Stimulated activated CD8-positive, alpha-beta memory T cell treated with anti-CD3 and anti-CD28 coated beads, Interleukin-15, amount 100 ng/mL, for 24 hours (primary cell): ENCODE measurements around the gene ST3GAL3.
"Not testable (repeated sequence)": the region's sequence is repeated elsewhere in the genome, so short reads cannot be mapped to it uniquely, and the experiment has no call there.

Experiments used
- DNase-seq: peaks from one replicate; pipeline ENCODE4 v3.0.0-alpha.2; 2020; ENCODE audit warnings: low read depth

ST3GAL3 gene

DNA sequence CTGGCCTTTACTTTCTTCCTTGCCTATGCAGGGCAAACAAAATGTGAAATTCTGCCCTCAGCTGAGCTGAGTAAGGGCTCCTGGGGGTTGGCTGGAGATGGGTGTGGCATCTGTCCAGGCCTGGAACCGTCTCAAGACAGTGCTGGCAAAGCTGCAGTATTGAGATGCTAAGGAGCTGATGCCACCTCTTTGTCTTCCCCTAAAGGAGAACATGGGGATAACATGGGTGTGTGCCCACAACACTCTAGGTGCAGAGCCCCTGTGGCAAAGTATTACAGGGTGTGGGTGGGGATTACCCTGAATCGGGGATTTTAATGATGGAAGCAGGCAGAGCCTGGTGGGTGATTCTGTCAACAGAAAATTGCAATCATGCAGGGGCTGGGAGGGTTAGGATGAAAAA is 2.5 kb upstream of the ST3GAL3 start:
- DNase-seq, result no peak

DNA sequence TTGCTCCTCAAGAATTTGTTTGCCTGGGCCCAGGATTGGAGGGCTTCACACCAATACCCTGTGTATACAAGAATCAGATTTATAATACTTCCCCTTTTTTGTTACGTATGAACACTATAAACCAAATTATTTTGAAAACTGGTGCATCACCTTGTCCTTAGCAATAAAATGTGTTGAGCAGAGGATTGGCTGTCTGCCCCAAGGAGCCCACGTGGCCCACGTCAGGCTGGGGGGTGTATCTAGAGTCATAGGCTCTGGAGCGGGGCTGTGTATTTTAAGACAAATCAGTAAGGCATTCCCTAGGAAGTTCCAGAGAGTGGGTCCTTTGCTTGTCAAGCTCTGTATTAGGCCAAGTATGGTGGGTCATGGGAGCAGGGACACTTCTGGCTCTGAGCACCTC is 2.0 kb upstream of the ST3GAL3 start:
- DNase-seq, result no peak

DNA sequence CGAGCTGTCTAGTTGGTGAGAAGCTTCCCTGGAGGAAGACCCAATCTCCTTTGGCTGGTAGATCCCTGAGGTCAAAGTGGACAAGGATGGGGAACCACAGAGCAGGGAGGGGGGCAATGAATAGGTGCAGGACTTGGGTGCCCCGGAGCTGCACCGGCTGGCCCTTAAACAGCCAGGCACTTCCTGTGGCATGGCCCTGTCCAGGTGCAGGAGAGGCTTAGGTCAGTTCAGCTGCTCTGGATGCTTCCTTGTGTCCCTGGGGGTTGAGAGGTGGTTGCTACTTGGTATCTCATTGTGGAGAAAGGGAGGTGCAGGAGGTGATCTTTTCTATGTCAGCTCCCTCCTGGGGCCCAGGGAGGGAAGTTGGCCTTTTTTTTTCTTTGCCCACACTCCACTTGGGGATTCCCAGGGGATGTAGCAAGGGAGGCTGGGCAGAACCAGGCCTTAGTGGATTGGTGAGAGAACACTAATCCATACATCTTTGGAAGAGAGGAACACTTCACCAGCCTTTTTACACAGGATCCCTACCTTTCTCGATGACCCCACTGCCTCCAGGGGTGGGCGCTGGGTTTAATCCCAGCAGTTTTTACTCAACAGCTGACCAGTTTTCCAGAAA is 1.2 kb upstream of the ST3GAL3 start:
- DNase-seq, result no peak

DNA sequence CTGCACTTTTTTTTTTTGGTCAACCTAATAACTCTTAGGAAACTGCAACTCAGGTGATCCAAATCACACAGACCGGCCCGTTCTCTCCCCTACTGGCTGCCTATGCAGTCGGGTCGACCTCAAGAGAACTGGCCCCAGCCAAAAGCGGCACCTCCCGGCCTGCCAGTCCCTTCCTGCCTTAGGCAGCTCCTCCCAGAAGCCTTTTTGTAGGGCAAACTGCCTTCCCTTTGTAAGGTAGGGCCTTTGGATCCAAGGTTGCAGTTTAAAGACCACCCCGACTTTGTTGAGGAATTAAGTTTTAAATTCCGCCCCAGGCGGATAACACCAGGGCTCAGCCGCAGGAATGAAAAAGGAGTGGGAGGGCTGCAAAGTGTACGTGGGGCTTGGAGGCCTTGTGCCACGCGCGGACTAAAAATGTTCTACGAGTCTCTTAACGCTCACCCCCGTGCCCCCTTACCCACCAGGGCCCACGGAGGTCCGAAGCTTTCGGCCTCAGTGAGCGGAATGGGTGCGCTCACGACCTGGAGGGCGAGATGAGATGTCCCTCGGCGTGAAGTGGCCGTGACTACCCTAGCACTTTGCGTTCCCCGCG is 642 bp upstream of the ST3GAL3 start:
- DNase-seq, result no peak

DNA sequence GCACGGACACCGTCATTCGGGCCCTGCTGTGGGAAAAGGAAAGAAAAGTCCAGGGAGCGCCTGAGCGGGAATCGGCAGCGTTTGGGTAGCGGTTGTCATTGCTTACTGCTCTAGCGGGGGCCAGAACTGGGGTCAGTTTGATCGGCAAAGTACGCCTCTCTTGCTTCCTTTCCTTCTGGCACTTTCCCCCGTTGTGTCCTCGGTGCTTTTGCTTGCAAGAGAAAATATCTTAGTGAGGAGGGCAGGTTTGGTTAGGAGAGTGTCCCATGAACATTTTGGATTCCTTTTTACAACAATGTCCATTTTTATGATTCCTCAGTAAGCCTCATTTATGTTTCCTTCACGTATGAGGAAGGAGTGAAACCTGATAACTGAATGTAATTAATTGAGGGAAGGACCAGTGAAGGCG is 670 bp downstream of the ST3GAL3 start:
- DNase-seq, result no peak

DNA sequence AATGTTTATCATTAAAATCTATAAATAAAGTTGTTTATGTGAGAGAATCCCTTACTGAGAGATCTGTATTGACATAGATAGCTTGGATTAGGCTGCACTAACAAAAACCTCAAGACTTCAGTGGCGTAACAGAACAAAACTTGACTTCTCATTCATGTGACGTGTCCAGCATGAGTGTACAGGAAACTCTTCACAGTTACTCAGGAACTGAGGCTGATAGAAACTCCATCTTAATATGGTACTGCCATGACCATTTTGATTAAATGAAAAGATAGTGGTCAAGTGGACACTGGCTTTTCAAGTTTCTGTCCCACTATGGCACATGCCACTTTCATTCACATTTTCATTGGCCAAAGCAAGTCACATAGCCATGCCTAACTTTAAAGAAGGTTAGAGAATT is 3.7 kb downstream of the ST3GAL3 start:
- no peak for DNase-seq

DNA sequence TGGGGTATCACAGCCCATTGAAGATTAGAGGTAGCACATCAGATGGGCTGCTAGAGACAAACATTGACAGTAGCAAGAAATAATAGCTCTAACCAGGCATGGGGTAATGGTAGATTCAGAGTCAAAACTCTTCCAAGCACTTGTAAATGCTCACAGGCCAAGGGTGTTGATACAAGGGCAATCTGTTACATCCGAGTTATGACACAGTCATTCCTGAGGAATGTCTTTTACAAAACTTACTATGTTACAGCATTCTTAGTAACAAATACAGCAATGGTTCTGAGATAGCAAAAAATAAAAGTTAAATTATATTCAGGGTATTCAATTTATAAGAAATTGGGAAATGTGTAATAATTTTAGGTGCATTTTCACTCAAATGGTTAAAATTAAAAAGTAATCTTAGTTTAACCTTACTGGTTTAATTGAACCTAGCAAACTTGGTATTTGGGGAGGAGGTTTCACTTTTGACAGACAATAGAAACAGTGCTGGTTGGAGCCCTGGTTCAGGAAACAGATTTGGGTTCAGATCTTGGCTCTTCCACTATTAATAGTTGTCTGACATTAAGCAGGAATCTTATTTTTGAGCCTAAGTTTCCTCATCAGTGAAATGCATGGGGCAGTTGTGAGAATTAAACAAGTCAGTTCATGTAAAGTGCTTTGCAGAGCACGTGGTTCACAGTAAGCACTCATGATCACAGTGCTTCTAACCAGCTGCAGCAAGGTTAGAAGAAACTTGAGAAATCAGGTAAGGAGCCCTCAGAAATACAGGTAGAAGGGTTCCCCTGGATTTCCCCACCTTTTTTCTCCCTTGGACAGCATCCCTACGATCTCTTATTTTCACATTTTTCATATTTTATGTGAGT is 4.4 kb downstream of the ST3GAL3 start:
- DNase-seq, result no peak

DNA sequence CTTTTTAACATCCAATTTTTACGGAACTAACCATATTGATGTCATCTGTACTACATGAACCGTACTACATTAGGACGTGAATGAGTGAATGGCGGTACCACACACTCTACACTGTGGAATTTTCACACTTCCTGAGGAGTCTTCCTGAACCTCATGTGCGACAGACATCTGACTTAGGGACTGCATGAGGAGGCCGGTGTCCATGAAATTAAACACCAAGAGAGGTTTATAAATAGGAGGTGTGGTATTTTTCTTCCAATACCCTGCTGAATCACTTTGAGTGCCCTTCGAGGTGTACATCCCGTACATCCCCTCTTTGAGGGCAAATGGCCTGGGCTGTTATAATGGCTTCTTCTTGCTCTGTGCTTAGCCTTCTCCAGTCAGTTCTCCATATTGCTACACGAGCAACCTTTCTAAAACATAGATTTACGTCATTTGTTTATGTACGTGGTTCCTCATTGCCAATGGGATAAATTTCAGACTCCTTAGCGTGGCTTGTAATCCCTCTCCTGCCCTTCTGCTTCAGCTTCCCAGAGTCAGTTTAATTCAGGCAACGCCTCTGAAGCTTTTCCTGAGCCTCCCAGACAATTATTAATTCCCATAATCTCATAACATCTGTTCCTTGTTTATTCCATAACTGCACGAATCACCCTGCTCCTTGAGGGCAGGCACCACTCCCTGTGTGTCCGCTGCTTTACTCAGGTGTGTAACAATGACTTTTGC is 9.4 kb downstream of the ST3GAL3 start:
- no peak for DNase-seq

DNA sequence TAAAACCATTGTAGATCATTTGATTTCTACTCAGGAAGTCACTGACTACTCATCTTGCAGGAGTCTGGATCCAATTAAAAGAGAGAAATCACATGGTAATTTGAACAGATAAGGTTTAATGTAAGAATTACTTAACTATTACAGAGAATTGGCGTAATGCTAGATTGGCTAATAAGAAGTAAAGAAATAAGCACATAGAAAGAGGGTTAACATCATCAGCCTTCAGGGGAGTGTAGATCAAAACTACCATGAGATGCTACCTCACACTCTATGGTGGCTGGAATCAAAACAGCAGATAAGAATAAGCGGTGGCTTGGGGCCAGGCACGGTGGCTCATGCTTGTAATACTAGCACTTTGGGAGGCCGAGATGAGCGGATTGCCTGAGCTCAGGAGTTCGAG is 11.7 kb downstream of the ST3GAL3 start:
- no peak for DNase-seq

DNA sequence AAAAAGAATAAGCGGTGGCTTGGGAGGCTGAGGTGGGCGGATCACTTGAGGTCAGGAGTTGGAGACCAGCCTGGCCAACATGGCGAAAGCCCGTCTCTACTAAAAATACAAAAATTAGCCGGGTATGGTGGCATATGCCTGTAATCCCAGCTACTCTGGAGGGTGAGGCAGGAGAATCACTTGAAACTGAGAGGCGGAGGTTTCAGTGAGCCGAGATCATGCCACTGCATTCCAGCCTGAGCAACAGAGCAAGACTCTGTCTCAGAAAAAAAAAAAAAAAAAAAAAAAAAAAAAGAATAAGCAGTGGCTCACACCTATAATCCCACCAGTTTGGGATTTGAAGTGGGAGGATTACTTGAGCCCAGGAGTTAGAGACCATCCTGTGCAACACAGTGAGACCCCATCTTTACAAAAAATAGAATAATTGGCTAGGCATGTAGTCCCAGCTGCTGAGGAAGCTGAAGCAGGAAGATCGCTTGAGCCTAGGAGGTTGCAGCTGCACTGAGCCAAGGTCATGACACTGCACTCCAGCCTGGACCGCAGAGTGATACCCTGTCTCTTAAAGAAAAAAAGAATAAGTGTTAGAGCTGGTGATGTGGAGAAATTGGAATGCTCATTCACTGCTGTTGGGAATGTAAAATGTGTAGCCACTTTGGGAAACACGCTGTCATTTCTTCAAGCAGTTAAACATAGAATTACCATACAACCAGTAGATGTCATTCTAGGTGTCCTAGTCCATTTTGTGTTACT is 12.5 kb downstream of the ST3GAL3 start:
- not testable (repeated sequence) for DNase-seq

DNA sequence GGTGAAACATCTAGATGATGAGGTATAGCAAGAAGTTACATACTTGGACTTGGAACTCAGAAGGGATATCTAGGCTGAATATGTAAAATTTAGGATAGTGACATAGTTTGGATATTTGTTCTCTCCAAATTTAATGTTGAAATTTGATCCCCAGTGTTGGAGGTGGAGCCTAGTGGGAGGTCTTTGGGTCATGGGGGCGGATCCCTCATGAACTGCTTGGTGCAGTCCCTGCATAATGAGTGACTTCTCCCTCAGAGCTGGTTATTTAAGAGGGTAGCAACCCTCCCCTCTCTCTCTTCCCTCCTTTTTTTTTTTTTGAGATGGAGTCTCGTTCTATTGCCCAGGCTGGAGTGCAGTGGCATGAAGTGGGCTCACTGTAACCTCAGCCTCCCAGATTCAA is 15.5 kb downstream of the ST3GAL3 start:
- DNase-seq, result no peak

DNA sequence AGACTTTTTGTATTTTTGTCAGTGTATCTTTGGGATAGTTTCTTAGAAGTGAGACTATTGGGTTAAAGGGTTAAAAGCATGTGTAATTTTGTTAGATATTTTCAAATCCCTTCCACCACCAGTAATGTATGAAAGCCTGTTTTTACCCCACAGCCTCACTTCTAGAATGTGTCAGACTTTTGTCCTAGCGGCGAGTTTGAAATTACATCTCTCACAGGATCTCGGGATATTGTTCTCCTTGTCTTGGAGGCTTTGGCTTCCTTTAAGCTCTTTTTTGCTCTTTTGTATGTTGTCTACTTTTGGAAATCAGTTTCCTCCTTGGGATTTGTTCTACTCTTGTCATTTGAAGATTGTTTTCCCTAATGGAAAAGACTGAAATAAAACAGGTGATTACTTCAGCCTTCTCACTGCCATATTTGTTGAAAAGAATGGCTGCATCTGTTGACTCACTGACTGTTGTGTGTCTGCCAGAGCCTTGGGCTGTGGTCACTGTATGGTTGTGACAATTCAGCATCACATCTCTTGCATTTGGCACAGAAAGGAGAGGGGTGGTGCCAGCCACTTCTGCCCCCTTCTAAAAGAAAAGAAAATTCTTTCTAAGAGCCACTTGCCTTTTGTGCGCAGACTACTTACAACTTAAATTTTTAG is 22.6 kb downstream of the ST3GAL3 start:
- no peak for DNase-seq

DNA sequence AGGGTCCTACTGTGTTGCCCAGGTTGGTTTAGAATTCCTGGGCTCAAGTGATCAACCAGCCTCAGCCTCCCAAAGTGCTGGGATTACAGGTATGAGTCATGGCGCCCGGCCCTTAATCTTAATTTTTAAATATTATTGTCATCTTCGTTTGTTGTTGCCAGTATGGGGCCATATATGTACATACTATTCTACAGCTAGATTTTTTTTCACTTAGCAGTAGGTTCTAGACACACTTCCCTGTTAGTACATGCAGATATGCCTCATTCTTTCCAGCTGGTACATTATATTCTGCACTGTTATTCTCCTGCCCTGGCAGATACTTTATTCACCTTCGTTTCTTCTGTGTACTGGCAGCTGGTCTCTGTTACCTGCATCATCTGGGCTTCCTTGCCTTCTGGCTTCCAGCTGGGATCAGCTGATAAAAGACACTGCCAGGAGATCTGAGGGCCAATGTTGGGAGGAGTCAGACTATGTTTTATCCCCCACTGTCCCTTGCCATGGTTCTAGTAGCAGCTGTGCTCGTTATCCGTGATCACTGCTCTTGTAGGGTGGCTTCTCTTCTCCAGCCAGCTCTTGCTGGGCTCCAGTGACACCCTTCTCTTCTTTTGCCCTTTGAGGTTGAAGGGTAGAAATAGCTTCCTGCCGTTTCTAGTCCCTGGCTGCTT is 24.7 kb downstream of the ST3GAL3 start:
- DNase-seq, result no peak

DNA sequence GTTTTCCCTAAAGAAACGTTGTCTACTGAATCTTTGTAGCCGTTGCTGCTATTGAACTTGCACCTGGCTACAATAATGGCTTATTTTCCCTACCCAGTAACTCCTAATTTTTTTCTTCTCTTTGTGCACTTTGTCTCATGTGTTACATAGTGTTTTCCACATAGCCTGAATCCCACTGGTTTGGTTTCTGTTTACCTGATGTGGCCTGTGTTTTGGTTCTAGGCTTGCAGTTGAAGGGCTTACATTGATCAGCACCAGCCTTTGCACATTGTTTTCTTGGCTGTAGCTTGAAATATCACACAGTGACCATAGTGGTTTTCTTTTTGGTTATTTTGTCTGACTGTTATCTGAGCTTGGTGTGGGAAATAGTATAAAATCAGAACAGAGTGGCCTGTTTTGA is 29.5 kb downstream of the ST3GAL3 start:
- no peak for DNase-seq

DNA sequence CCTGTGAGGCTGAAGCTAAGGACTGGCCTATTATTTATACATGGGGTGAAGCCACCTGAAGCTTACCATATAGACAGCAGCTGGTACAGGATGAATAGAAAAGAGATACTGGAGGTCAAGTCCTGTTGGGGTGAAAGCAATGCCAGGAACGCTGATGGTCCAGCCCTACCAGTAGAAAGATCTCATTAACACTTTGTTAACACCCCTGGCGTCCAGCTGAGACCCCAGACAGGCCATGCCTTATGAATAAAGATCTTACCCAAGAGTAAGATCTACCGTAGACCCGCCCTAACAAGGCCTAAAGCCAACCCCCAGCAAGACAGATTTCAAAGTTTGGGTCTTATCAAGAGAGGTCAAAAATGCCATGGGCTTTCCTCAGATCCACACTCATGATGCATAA is 34.7 kb downstream of the ST3GAL3 start:
- DNase-seq, result no peak

DNA sequence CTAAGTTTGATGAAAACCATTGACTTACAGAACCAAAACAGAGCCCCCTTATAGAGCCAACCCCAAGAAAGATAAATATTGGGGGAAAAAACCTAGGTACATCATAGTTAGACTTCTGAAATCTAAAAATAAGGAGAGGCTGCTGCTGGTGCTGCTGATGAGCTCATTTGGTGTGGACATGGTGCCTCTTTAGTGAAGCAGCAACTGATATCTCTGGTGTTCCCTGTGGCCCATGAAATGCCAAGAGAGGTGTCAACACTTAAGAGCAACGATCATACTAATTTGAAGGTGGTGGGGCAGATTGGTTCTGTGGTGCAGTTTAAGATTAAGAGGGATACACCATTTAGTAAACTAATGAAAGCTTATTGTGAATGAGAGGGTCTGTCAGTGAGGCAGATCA is 35.9 kb downstream of the ST3GAL3 start:
- no peak for DNase-seq

DNA sequence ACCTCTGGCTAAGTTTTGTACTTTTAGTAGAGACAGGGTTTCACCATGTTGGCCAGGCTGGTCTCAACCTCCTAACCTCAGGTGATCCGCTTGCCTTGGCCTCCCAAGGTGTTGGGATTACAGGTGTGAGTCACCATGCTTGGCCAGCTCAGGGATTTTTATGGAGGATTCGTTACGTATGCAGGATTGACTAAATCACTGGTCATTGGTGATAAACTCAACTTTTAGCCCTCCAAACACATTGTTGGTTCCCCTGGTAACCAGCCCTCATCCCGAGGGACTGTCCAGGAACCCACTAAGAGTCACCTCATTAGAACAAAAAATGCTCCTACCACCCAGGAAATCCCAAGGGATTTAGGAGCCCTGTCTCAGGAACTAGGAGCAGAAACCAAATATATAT is 40.4 kb downstream of the ST3GAL3 start:
- DNase-seq, result no peak

DNA sequence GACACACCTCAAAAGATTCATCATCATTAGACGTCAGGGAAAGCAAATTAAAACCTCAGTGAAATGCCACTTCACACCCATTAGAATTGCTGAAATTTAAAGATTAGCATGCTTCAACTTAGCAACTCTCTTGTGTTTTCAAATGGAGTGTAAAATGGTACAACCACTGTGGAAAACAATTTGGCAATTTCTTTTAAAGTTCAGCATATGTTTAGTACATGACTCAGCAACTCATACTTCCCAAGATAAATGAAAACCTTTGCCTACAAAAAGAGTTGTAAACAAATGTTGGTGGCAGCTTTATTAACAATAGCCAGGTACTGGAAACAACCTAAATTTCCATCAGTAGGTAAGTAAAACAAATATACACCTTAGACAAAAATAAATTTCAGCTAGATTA is 42.7 kb downstream of the ST3GAL3 start:
- no peak for DNase-seq

DNA sequence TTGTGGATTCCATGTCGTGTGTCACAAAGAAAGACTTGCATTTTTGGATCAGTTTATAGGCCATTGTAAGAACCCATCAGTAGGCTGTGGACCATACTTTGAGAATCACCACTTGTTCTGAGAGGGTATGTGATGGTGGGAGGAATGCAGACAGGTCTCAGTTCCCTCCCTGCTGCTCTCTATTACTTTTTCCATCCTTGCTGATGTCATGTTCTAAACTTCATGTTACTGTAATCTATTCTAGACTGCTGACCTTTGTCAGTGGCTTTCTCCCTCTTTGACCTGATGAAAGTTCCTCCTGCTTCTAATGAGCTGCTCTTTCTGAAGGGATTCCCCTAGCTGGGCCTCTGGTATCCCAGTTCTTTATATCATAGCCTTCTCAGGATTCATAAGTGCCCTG is 46.1 kb downstream of the ST3GAL3 start:
- DNase-seq, result no peak

DNA sequence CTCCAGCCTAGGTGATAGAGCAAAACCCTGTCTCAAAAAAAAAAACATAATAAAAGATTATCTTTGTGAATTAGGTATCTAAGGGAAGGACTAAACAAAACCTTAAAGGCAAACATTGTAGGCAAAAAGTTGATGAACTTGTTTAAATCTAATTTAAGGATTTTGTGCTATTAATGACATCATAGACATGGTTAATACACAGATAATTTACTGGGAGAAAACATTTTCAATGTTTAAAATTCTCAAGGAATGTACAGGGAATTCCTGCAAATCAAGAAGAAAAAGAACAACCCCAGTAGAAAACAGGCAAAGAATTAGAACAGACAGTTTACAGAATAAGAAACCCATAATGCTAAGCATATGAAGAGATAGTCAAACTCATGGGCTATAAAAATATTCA is 47.6 kb downstream of the ST3GAL3 start:
- no peak for DNase-seq
